H1 (cell line): ENCODE measurements around the gene FUT6. TPM values are rescaled to one million over a fixed set of nuclear protein-coding genes. Genes with fewer than 3 reads are reported as not detected.

Experiments
- ATF2 ChIP-seq: IDR thresholded peaks from 2 replicates; pipeline ENCODE4 v1.6.1; 2012; ENCODE audit warnings: low read length, inconsistent platforms
- CEBPB ChIP-seq: IDR thresholded peaks from 2 replicates; pipeline ENCODE4 v1.6.1; 2012; ENCODE audit warnings: low read depth, low read length
- CHD2 ChIP-seq: IDR thresholded peaks from 2 replicates; pipeline ENCODE4 v1.6.1; 2012; ENCODE audit warnings: low read length, improper control_type of control experiment
- NANOG ChIP-seq: IDR thresholded peaks from 2 replicates; pipeline ENCODE4 v1.6.1; 2011; ENCODE audit warnings: low read length, low read depth, mild to moderate bottlenecking, inconsistent platforms; ENCODE audit not compliant: insufficient read depth, poor library complexity, severe bottlenecking
- polyA plus RNA-seq, 7 experiments: library from polyadenylated mRNA; depleted of rRNA in 3 of 7; stranded (reverse) in 5 of 7; unstranded in 2 of 7; fragments of >200 nt in 5 of 7; fragments of 200-250 nt in 2 of 7; gene quantifications; 1 replicate in 5 of 7; 2 replicates in 1 of 7; 4 replicates in 1 of 7; pipeline versions ENCODE4 v1.2.1 to v1.2.3, GENCODE V29; 2011 to 2013; ENCODE audit warnings: missing spikeins in 2 of 7, mixed read lengths in 2 of 7
- total RNA-seq: library from RNA; stranded (reverse); fragmentation: NEBNext Ultra II Directional; extraction: Animal tissue kit (Norgen Biotek cat#: 25700); gene quantifications from 2 replicates; pipeline ENCODE4 v1.2.1, GENCODE V29; 2021
- TF ChIP-seq, protein P1 (sequence below), 3 experiments: IDR thresholded peaks; 1 replicate in 2 of 3; 2 replicates in 1 of 3; pipeline versions ENCODE4 v1.5.1 to v1.6.1; 2011; ENCODE audit warnings: low read length in 3 of 3, mild to moderate bottlenecking in 3 of 3, inconsistent platforms in 2 of 3, low read depth in 1 of 3, moderate library complexity in 1 of 3; ENCODE audit not compliant: insufficient read depth in 1 of 3; ENCODE audit errors: control extremely low read depth in 1 of 3

FUT6 gene
- total and polyA plus RNA-seq, 2 of the 8 experiments (the other 6 are each of a cell fraction or from before 2014, with no cell fraction given), result not detected

DNA sequence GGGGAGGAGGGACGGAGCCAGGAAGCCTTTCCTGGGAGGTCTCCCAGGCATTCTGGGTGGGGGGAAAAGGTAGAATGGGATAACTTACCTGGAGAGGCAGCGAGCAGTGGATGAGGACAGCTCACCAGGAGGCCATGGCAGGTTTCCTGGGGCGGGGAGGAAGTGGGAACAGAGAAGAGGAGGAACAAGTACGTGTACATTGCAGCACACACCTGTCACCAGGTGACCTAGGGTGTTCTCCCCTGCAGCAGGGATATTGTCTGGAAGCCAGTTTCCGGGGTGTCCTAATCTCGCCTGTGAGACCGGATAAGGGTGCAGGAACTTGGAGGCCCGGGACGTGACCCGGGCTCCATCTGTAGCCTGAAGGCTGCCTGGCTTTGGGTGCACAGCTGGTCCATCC is 11.8 kb upstream of the FUT6 start, which contains the start of gene FUT3 (continued):
- TF ChIP-seq, protein P1, sequence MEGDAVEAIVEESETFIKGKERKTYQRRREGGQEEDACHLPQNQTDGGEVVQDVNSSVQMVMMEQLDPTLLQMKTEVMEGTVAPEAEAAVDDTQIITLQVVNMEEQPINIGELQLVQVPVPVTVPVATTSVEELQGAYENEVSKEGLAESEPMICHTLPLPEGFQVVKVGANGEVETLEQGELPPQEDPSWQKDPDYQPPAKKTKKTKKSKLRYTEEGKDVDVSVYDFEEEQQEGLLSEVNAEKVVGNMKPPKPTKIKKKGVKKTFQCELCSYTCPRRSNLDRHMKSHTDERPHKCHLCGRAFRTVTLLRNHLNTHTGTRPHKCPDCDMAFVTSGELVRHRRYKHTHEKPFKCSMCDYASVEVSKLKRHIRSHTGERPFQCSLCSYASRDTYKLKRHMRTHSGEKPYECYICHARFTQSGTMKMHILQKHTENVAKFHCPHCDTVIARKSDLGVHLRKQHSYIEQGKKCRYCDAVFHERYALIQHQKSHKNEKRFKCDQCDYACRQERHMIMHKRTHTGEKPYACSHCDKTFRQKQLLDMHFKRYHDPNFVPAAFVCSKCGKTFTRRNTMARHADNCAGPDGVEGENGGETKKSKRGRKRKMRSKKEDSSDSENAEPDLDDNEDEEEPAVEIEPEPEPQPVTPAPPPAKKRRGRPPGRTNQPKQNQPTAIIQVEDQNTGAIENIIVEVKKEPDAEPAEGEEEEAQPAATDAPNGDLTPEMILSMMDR (IDR thresholded peaks at IDR 0.05; ENCODE audit: control extremely low read depth in 1 of 3, insufficient read depth in 1 of 3, low read depth in 1 of 3, low read length in 3 of 3), result no peak
- TF ChIP-seq NANOG (no peak), CEBPB (no peak), ATF2 (no peak), CHD2 (no peak)
